Activated CD4-positive, CD25-positive, alpha-beta regulatory T cell treated with anti-CD3 and anti-CD28 coated beads, Interleukin-2, amount 50 U/mL, for 24 hours (primary cell): ENCODE results near the gene ZNF333.
"Not testable (repeated sequence)": the region's sequence is repeated elsewhere in the genome, so short reads cannot be mapped to it uniquely, and the experiment has no call there.

Source experiments
- ATAC-seq, 2 donors: fragments of 150-1000 bp; cut with Tn5 transposase; one replicate each; pipeline ENCODE4 v1.10.0; 2021; ENCODE audit warnings: mild to moderate bottlenecking in 1 of 2, moderate library complexity in 1 of 2

The ZNF333 gene

DNA sequence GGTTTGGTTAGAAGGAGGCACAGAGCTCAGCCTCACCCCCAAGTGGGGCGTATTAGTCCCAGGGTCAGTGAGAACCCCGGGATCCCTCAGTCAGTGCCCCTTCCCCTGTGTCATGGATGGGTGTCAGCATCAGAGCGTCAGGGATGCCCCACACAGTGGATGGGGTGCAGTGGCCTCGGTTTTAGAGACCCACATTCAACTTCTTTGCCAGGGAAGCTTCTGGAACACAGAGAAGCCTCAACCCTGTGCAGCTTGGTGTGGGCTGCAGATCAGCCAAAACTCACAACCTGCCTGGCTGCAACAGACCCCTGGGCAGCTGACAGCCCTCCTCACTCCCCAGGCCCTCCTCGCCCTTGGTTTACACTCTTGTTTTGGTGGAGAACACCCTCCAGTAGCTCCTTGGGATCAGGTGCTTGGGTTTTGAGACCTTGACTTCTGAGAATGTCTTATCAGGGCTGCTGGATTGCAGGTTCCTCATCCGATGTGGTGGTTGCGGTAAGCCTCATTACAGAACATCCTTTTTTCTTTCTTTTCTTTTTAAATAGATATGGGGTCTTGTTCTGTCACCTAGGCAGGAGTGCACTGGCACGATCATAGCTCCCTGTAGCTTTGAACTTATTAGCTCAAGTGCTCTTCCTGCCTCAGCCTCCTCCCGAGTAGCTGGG lies 11.0 kb downstream of the ZNF333 start:
- ATAC-seq, result no peak

DNA sequence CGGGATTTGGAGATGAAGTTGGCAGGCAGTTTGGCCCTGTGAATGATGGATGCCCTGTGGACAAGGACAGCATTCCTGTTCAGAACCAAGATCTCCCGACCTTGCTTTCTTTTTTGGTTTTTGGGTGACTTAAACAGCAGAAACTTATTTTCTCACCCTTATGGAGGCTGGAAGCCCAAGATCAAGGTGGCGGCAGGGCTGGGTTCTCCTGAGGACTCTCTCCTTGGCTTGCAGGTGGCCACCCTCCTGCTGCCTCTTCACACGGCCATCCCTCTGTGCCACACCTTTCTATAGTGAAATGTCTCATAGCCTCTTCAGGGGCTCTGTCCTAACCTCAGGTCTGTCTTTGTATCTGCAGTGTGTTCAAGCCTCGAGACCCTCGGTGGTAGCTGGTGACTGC lies 14.0 kb downstream of the ZNF333 start:
- no peak for ATAC-seq

DNA sequence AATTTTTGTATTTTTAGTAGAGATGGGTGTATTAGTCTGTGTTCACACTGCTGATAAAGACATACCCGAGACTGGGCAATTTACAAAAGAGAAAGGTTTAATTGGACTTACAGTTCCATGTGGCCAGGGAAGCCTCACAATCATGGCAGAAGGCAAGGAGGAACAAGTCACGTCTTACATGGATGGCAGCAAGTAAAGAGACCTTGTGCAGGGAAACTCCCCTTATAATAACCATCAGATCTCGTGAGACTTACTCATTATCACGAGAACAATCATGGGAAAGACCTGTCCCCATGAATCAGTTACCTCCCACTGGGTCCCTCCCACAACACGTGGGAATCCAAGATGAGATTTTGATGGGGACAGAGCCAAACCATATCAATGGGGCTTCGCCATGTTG lies 14.6 kb downstream of the ZNF333 start:
- no peak for ATAC-seq

DNA sequence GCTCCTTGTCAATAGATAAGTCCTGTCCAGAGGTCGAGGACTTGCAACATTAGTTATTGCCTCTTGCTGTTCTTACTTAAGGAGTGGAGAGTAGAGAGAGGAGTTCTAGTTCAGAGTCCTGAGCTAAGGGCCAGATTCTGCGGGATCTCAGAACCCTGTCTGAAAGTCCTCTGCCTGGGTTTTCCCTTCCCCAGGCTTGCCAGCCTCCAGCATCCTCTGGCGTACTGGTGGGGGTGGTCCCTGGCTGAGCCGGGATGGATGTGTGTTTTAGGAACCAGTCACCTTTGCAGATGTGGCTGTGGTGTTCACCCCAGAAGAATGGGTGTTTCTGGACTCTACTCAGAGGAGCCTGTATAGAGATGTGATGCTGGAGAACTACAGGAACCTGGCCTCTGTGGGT lies 26.0 kb downstream of the ZNF333 start:
- no peak for ATAC-seq

DNA sequence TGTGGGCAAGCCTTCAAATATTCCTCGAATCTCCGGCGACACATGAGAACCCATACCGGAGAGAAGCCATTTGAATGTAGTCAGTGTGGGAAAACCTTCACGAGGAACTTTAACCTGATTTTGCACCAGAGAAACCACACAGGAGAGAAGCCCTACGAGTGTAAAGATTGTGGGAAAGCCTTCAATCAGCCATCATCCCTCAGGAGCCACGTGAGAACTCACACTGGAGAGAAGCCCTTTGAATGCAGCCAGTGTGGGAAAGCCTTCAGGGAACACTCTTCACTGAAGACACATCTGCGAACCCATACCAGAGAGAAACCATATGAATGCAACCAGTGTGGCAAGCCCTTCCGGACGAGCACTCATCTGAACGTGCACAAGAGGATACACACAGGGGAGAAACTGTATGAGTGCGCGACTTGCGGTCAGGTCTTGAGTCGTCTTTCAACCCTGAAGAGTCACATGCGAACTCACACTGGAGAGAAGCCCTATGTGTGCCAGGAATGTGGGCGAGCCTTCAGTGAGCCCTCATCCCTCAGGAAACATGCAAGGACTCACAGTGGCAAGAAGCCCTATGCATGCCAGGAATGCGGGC lies 28.8 kb downstream of the ZNF333 start:
- ATAC-seq, result no peak

DNA sequence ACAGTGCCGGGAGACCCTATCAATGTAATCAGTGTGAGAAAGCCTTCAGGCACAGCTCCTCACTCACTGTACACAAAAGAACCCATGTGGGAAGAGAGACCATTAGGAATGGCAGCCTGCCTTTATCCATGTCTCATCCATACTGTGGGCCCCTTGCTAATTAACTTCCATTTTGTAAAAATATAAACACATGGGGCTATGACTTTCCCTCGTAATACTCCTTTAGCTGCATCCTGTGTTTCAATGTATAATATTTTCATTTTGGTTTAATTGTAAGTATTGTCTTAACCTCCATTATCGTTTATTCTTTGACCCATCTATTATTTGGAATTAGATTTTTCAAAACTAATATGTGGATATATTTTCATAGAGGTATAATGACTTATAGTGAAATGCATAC lies 29.3 kb downstream of the ZNF333 start:
- ATAC-seq, result no peak

DNA sequence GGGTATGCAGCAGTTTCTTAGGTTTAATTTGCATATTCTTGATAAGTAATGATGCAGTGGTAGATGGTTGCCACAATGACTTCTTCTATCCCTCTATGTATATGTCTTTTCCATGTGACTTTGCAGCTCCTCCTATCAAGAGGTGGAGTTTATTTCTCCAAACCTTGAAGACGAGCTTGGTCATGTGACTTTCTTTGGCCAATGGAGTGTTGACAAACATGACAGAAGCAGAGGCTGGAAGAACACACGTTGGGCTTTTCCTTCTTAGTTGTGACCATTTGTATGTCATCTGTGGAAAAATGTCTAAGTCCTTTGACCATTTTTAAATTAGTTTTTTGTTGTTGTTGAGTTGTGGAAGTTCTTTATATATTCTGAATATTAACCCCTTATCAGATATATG lies 32.3 kb downstream of the ZNF333 start:
- ATAC-seq, result no peak

DNA sequence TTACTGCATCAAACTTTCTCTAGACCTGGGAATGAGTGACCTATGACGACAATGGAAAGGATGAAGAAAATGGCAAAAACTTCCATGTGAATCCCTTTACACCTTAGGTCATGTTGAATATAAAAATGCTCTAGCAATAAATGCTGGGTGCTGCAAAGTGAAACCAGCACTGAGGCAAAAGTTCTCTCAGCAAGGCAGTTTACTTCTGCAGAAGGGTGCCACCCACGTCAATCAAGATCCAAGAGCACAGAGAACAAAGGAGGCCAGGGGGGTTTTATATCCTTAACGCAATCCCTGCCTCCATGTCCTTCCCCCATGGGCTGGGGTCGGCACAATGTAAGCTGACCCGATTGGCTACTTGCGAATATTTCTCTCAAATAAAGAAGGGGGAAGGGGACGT lies 38.7 kb downstream of the ZNF333 start:
- ATAC-seq, result no peak

DNA sequence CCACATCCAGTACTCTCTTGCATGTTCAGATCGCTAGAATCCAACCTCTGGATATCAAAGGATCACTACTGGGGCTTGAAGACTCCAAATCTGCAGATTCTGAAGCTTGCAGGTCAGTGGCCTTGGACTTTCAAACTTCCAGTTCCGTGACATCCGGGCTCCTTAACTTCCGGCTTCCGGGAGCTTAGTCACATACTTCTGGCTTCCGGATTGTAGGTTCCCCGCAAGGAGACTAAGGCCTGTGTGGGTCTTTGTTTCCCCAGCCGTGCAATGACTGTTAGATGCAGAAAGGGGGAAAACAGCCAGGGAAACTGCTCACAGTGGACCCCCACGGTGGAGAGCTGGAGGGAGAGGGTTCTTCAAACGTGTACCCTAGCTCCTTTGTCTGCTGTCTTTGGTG lies 41.4 kb downstream of the ZNF333 start:
- no peak for ATAC-seq

DNA sequence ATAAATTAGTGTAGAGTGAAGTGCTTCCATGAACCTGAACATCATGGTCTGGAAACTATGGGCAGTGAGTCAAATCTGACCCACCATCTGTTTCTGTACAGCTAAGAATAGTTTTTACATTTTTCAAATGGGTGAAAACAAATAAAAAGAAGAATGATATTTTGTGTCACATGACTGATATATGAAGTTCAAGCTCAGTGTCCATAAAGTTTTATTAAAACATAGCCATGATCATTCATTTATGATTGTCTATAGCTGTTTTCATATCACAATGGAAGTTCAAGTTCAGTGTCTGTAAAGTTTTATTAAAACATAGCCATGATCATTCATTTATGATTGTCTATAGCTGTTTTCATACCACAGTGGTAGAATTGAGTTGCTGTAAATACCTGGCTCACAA lies 42.7 kb downstream of the ZNF333 start:
- ATAC-seq, result no peak

DNA sequence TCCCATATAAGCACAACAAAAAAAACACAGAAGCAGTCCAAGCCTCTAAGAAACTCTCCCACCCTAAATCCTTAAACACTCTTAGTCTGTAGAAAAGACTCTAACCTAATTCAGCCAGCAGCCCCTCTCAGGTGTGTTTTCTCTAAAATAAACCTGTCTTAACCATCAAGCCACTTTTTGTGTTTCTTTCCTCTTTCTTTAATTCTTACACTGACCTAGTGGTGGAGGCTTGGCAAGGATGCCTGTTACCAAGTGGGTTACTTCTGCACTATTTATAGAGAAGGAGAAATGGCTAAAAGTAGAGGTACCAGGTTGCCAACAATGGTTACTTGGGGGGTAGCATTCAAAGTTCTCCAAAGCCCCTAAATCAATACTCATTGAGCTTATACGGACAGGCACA lies 43.7 kb downstream of the ZNF333 start:
- ATAC-seq, result no peak

DNA sequence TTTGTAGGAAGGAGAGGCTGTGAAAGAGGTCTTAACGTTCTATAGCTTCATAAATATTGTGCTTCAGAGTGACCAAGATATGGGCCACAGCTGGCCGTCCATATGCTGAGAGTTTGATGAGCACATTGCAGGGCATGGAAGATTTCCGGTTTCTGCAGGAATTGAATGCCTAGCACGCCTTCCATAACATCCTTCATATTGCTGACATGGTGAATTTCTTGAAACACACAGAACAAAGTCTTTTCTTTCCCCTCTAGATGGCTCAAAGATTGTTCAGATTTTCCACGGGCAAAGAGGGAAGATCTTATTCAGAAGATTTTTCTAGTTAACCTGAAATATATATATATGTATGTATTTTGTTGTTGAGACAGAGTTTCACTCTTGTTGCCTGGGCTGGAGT lies 46.1 kb downstream of the ZNF333 start:
- ATAC-seq, result no peak

DNA sequence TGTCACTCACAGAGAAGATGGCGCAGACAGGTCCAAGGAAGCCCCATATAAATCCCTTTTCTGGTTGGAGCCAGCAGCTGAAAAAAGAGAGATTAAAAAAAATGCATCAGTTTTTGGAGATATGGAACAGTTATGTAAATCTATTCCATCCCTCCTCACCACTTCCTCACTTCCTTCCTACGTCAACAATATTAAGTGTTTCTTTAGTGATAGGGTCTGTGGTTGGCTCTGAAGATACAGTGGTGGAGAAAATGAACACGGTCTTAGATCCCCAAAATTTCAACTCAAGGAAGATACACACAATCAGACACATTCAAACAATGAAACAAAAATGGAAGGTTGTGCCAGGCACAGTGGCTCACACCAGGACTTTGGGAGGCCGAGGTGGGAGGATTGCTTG lies 57.0 kb downstream of the ZNF333 start:
- no peak for ATAC-seq

DNA sequence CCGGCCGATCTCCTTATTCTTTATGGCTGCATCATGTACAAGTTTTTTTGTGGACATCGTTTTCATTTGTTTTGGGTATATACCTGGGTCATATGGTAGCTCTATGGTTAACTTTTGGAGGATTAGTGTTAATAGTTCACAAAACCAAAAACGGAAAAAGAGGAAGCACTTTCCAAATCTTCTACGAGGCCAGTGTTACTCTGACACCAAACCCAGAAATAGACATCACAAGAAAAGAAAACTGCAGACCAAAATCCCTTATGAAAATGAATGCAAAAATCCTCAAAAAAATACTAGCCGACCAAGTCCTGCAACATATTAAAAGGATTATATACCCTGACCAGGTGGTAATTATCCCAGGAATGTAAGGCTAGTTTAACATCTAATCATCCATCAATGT lies 58.8 kb downstream of the ZNF333 start:
- ATAC-seq, result no peak

DNA sequence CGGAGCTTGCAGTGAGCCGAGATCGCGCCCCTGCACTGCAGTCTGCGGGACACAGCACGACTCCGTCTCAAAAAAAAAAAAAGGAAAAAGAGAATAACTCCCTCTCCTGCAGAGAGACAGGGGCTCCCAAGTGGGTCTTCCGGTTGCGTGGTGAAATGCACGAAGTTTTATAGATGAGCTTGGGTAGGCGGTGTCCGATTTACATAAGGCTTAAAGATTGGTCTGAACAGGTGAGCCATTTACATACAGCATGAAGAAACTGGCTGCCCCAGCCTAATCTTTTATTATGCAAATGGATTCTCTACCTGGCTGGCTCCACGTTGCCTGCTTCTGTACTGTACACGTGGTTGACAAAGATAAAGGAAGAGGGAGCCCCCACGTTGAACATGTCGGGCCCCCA lies 69.0 kb downstream of the ZNF333 start:
- no peak for ATAC-seq

DNA sequence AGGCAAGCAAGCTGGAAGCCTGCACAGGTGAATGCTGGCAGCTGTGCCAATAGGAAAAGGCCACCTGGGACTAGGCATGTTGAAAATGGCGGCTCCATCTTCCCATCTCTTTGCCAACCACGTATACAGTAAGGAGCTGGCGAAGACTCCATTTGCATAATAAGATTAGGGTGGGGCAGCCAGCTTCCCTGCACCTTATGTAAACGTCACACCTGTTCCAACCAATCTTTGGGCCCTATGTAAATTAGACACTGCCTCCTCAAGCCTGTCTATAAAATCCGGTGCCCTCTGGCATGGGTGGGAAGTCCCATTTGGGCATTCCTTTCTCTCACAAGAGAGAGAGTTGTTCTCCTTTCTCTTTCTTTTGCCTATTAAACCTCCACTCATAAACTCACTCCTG lies 71.8 kb downstream of the ZNF333 start:
- no peak for ATAC-seq

DNA sequence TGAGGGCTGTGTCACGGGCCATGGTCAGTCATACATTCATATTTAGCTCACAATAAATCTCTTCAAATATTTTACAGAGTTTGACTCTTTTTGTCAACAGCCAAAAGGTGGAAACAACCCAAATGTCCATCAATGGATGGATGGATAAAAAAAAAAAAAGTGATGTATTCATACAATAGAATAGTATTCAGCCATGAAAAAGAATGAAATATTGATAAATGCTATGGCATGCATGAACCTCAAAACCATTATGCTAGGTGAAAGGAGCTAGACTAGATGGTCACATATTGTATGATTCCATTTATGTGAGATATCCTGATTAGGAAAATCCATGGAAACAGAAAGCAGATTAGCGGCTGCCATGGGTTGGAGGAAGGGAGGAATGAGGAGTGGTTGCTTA lies 72.3 kb downstream of the ZNF333 start:
- ATAC-seq, result no peak

DNA sequence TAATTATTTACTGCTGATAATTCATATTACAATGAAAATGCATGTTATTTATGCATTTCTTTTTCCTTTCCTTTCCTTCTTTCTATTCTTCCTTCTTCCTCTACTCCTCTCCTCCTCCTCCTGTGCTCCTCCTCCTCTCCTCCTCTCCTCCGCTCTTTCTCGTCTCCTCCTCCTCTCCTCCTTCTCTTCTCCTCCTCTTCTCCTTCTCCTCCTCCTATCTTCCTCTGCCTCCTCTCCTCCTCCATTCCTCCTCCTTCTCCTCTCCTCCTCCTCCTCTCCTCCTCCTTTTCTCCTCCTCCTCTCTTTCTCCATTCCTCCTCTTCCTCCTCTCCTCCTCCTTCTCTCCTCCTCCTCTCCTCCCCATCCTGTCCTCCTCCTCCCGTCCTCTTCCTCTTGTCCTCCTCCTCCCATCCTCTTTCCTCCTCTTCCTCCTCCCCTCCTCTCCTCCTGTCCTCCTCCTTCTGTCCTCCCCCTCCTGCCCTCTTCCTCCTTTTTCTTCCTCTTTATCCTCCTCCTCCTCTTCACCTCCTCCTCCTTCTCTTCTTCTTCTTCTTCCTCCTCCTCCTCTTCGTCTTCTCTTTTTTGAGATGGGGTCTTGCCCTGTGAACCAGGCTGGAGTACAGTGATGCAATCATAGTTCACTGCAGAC lies 73.8 kb downstream of the ZNF333 start:
- ATAC-seq, result no peak

DNA sequence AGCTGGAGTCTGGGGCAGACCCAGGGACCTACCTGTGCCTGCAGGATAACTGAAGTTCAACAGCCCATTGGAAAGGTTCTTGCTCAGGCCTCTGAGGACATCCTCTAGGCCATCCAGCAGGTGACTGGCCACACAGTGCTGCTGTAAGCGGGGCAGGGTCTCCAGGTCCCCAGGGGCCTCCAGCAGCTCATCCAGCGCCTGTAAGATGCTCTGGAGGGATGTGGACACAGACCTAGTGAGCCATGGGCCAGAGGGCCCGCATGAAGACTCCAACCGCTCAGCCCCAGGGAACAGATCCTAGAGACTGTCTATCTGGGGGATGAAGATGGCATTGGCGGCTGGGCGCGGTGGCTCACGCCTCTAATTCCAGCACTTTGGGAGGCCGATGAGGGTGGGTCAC lies 74.6 kb downstream of the ZNF333 start:
- ATAC-seq, result no peak

DNA sequence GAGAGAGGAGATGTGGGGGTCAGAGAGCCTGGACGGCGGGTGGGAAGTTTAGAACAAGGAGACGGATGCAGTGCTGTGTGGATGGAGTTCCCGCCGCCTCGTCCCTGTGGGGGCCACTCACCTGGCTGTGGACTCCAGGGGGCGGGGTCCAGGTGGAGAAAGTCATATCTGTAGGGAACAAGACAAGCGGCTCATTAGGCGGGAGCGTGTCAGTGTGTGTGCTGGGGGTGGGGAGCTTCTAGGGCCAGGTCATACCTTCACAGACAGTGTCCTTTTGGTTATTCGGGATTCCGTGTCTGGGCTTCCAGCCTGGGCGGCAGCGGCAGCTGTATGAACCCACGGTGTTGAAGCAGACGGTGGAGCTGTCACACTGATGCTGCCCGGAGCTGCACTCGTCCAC lies 75.6 kb downstream of the ZNF333 start:
- not testable (repeated sequence) for ATAC-seq

DNA sequence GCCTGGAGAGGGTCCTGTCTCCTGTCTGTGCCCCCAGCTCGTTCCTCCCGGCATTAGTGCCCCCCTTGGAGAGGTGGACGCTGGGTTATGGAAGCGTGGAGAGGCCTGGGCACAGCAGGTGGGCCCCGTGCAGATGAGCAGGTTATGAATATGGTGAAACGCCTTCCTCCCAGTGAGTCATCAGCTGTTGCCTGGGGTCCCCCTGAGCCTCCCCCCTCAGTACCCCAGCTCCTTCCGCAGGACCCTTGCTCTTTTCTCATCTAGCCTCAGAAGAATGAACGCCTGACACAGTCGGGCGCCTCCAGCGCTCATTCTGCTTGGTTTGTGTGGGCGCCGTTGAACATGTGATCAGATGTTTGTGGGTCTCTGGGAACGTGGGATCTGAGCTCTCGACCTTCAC lies 76.0 kb downstream of the ZNF333 start:
- ATAC-seq, result not testable (repeated sequence)

DNA sequence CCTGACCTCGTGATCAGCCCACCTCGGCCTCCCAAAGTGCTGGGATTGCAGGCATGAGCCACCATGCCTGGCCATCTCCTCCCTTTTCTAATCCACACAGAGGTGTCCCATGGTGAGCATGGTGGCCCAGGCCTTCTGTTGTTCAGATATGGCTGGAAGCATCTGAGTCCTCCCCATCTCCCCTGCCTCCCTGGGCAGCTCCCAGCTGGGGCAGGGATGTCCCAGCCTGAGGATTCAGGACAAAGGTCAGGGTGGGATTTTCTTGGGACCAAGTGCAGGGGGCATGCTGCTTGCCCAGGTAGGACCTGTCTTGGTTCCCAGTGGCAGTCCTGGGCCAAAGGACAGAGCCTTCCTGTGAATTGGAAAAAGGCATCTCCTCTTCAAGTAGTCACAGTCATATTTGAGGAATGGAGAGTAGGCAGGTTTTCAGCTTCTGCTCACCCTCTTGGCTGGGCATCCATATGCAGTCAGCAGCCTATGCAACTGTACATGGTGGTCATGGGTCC lies 77.7 kb downstream of the ZNF333 start:
- ATAC-seq, result no peak

DNA sequence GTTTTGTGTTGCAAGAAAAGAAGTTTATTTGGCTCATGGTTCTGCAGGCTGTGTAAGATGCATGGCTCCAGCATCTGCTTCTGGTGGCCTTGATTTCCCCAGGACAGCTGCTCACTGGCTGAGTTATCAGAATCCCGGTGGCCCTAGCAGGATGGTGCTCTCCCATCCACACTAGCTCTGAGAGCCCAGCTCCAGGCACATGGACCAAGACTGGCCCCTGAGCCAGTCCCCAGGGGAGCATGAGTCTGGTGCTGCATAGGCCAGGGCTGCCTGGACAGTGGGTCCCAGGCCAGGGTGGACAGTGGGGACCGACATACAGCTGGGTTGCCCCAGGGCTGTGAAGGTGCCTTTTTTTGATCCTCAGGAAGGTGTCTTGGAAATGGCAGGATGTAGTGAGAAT lies 78.2 kb downstream of the ZNF333 start:
- ATAC-seq, result no peak

DNA sequence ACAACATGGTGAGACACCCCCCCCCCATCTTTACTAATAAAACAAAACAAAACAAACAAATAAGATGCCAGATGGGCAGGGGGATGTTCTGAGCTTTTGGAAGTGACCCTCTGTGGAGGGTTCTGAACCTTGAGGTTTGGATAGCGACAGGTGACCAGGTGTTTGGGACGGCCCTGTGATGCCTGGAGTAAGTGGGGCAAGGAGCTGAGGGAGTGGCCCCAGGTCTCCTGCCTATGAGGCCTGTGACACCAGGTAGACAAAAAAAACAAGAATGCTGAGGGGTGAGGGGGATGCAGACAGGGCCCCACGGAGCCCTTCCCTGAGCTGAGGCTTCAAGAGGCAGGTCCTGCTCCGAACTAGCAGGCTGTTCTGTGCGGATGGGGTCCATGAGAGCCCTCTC lies 79.4 kb downstream of the ZNF333 start:
- ATAC-seq, result no peak

DNA sequence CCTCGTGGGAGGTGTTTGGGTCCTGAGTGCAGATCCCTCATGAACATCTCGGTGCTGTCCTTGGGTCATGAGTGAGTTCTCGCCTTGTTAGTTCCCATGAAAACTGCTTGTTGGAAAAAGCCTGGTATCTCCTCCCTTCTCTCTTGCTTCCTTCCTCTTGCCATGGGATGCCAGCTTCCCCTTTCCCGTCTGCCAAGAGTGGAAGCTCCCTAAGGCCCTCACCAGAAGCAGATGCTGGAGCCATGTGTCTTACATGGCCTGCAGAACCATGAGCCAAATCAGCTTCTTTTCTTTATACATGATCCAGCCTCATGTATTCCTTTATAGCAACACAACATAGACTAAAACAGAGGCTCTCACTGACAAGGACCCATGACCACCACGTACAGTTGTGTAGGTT lies 80.3 kb downstream of the ZNF333 start:
- no peak for ATAC-seq
